Measurements from ENCODE around the gene RALY.

GRCh38 chr20:34084227-34084923, 90.7 kb downstream of the RALY start:
- TF ChIP-seq CTCF (IDR thresholded peaks at IDR 0.05) (no peak), POLR2AphosphoS5 (IDR thresholded peaks at IDR 0.05) (no peak), EP300 (IDR thresholded peaks at IDR 0.05) (no peak)

All from suprapubic skin (tissue), 4 donors.